Adipocyte (in vitro differentiated cells): ENCODE data around the gene HSPG2.
"Not testable (repeated sequence)": the region's sequence is repeated elsewhere in the genome, so short reads cannot be mapped to it uniquely, and the experiment has no call there.

ENCODE experiments used
- DNase-seq: peaks from one replicate; pipeline ENCODE4 v3.0.0-alpha.2; 2015; ENCODE audit warnings: low read depth
- H3K27me3 ChIP-seq: replicated peaks from 2 replicates; pipeline ENCODE4 v1.7.0; 2013; ENCODE audit warnings: mild to moderate bottlenecking, low read length, moderate library complexity; ENCODE audit not compliant: control insufficient read depth, insufficient read depth
- H3K36me3 ChIP-seq: 2 replicates; pipeline ENCODE4 v1.7.0; 2013; ENCODE audit warnings: low read length, mild to moderate bottlenecking, moderate library complexity; ENCODE audit not compliant: control insufficient read depth, insufficient read depth, severe bottlenecking
- H3K4me1 ChIP-seq: 2 replicates; pipeline ENCODE4 v1.7.0; 2013; ENCODE audit warnings: mild to moderate bottlenecking, low read length, moderate library complexity; ENCODE audit not compliant: control insufficient read depth, insufficient read depth
- H3K4me3 ChIP-seq: 2 replicates; pipeline ENCODE4 v1.7.0; 2013; ENCODE audit warnings: mild to moderate bottlenecking, low read length, moderate library complexity
- H3K9ac ChIP-seq: 2 replicates; pipeline ENCODE4 v1.7.0; 2013; ENCODE audit warnings: mild to moderate bottlenecking, low read length, moderate library complexity
- H3K9me3 ChIP-seq: 2 replicates; pipeline ENCODE4 v1.7.0; 2013; ENCODE audit warnings: mild to moderate bottlenecking, low read length, moderate library complexity; ENCODE audit not compliant: control insufficient read depth

The HSPG2 gene

GRCh38 chr1:21972973-21973441 lies 35.9 kb upstream of the HSPG2 start:
- not testable (repeated sequence) for H3K4me3 ChIP-seq, H3K36me3 ChIP-seq, H3K4me1 ChIP-seq, H3K9me3 ChIP-seq, H3K9ac ChIP-seq, H3K27me3 ChIP-seq, DNase-seq

GRCh38 chr1:21970523-21970922 lies 33.4 kb upstream of the HSPG2 start:
- not testable (repeated sequence) for H3K9ac ChIP-seq, H3K4me1 ChIP-seq, H3K36me3 ChIP-seq, H3K4me3 ChIP-seq, H3K9me3 ChIP-seq, H3K27me3 ChIP-seq, DNase-seq

- DNase-seq, H3K9me3 ChIP-seq, H3K9ac ChIP-seq, H3K36me3 ChIP-seq, H3K27me3 ChIP-seq, H3K4me1 ChIP-seq, H3K4me3 ChIP-seq: not testable (repeated sequence)
These were observed 32.0 kb upstream of the HSPG2 start for GRCh38 chr1:21969066-21969465.

DNA sequence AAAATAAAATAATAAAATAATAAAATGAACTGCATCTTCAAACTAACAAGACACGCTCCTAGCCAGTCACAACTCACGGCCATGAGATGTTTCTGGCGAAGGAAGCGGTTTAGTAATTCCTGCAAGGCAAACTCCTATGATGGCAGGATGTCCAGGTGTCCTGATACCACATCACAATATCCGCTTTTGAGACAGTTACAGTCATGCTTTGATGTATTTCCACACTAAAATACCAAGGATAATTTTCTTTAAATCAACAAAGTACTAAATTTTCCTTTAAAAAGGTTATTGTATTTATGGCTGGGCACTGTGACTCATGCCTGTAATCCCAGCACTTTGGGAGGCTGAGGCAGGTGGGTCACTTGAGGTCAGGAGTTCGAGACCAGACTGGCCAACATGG lies 30.1 kb upstream of the HSPG2 start:
- DNase-seq, H3K4me3 ChIP-seq, H3K36me3 ChIP-seq, H3K9me3 ChIP-seq, H3K4me1 ChIP-seq, H3K27me3 ChIP-seq, H3K9ac ChIP-seq: not testable (repeated sequence)

DNA sequence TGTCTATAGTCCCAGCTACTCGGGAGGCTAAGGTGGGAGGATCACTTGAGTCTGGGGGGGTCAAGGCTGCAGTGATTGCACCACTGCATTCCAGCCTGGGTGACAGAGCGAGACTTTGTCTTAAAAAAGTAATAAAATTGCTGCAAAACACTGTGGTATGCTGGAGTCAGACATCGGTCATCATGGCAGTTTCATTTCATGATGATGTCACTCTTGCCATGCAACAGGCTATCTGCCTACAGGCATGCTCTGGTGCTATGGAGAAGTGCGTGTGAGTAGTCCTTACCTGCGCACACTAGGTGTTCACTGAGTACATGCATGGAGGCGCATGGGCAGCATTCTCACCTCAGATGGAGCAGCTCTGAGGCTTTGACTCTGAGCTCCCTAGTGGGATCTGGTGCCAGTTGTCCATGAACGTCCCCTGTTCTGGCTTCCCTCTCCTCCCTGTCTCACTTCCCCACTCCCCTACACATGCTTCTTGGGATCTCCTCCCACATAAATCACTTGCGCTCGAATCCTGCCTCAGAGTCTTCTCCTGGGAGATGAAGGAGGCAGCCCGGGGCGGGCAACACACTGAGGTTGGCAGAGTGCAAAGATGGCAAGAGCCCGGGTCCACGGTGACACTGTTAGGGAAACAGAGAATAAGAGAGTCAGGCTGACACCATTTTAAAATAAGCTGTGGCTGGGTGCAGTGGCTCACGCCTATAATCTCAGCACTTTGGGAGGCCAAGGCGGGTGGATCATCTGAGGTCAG lies 29.3 kb upstream of the HSPG2 start:
- Histone ChIP-seq H3K9me3 (no peaks in the 10 kb centered on the region), H3K4me1 (peaks cover 5% of the 10 kb centered on the region), H3K27me3 (no peaks in the 10 kb centered on the region), H3K9ac (no peak overlapping the region), H3K4me3 (no peak overlapping the region), H3K36me3 (no peaks in the 10 kb centered on the region)
- peak; percentile 54 for DNase-seq

DNA sequence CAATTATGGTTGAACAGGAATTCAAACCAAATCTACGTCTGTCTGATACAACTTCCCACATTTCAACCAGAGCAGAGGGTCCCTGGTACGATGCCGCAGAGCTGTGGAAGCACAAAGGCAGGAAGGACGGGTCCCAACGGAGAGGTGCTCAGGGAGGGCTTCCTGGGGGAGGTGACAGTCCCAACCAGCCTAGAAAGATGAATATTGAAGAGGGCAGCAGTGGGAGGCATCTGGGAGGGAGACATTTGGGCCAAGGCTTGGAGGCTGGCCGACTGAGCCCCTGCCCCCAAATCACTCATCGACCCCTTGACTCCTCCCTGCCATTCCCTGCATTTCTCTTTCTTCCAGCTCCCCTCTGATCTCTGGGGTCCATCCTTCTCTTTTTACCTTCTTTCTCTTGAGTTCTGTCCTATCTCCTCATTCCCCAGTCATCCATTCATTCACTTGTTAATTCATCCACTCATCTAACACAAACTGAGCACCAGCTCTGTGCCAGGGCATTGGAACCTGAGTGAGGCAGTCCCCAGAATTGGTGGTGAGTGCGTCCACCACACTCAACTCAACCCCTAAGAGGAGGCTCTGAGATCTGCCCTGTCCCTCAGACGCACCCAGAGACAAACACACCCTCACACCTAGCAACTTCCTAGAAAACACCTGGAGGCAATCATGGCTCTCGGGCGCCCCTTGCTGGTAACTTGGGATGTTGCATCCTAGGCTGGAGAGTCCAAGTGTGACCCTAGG lies 26.5 kb upstream of the HSPG2 start:
- DNase-seq = peak; percentile 84
- Histone ChIP-seq H3K36me3 (no peaks in the 10 kb centered on the region), H3K9me3 (no peaks in the 10 kb centered on the region), H3K4me3 (no peak overlapping the region), H3K4me1 (peaks cover 5% of the 10 kb centered on the region), H3K27me3 (no peaks in the 10 kb centered on the region), H3K9ac (no peak overlapping the region)

DNA sequence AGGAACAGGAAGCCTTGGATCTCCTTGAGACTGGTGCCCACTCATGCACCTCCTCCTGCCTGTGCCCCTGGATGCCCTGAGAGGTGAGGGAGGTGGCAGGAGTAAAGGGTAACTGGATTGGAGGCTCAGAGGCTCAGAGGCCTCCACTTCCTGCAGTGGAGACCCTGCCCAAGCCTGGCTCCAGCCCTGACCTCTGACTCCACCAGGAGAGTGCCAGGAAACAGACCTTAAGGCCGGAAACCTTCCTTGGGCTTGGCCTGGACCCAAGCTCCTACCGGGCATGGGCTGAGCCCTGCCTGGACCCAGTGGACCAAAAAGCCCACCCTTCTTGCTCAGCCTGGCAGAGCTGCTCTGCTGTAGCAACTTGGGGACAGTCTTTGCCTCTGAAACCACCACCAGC lies 24.7 kb upstream of the HSPG2 start:
- Histone ChIP-seq H3K27me3 (no peaks in the 10 kb centered on the region), H3K4me1 (peaks cover 11% of the 10 kb centered on the region), H3K9me3 (no peaks in the 10 kb centered on the region), H3K4me3 (no peak overlapping the region), H3K9ac (no peak overlapping the region), H3K36me3 (no peaks in the 10 kb centered on the region)
- no peak for DNase-seq

- Histone ChIP-seq H3K36me3 (no peaks in the 10 kb centered on the region), H3K27me3 (no peaks in the 10 kb centered on the region), H3K9me3 (no peaks in the 10 kb centered on the region), H3K9ac (no peak overlapping the region), H3K4me1 (peaks cover 12% of the 10 kb centered on the region), H3K4me3 (no peak overlapping the region)
- DNase-seq = no peak
These were observed 24.2 kb upstream of the HSPG2 start for GRCh38 chr1:21961337-21961736.

DNA sequence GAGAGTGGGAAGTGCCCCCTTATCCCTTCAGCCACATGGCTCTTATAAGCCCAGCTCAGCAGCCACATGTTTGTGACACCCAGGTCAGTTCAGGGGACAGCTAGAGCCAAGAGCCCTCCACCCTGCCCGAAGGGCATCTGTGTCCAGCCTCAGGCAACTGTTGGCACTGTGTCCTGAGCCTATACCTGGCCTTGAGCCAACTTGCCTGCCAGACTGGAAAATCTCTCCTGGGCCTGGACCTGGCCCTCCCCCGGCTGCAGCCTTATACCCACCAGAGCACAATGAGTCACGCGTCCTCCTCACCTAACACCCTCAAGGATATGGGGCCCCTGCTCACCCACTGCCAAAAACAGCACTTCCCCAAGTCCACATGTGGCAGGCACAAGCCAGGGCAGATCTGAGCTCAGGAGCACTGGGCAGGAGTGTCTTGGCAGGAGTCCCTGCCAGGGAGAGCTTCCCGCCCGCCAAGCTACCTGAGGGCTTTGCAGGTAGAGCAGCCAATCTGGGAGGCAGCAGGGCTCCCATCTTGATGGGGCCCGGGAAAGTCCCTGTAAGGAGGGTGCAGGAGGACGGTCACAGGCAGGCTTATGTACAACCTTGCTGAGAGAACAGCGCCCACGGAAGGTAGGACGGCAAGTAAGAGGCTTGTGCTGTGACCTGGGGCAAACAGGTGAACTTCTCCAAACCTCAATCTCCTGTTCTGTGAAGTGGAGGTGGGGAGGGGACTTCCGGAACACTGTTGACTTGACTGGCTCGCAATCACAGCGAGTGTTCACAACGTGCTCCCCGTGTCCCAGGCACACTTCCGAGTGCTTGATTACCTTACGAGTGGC lies 19.8 kb upstream of the HSPG2 start:
- peak; percentile 22 for DNase-seq
- Histone ChIP-seq H3K9me3 (no peaks in the 10 kb centered on the region), H3K27me3 (no peaks in the 10 kb centered on the region), H3K36me3 (no peaks in the 10 kb centered on the region), H3K9ac (peak overlapping the region; percentile 62), H3K4me3 (no peak overlapping the region), H3K4me1 (peaks cover 21% of the 10 kb centered on the region)

DNA sequence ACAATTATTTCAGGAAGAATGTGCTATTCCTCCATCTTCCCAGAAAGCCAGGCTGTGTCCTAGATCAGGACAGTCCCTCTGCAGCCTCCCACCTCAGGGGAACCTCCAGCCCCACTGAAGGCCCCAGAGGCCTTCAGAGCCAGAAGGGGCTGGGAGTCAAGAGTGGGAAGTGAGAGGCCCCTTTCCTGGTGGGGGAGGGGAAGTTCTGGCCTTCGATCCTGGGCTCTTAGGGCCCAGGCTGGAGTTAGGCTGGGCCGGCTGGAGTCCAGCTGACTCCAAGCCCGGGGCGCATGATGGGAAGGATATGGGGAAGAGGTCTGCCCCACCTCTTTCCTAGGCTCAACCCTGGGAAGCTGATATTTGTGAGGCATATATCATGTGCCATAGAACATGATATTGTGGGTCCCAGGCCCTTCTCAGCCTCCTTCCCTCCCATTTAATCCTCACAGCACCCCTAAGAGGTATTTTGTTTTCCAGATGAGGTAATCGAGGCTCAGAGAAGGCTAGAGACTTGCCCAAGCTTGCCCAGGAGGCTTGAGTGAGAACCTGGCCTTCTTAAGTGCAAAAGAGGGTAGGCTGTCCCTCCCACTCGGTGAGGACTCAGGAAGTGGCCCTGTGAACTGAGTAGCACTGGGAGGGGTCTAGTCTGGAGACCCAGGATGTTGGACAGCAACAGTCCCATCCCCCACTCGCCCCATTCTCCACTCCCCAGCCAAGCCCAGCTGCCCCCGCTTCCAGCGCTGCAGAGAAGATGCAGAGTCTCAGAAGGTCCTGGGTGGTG lies 18.6 kb upstream of the HSPG2 start:
- no peak overlapping the region for H3K4me3 ChIP-seq
- no peaks in the 10 kb centered on the region for H3K27me3 ChIP-seq
- no peaks in the 10 kb centered on the region for H3K36me3 ChIP-seq
- H3K9me3 ChIP-seq = no peaks in the 10 kb centered on the region
- peak overlapping the region; percentile 83 for H3K9ac ChIP-seq
- H3K4me1 ChIP-seq = peaks cover 21% of the 10 kb centered on the region
- DNase-seq = no peak
